AG09309 (cell line): Measurements from ENCODE around the gene MARCO.
"Not testable (repeated sequence)": the region's sequence is repeated elsewhere in the genome, so short reads cannot be mapped to it uniquely, and the experiment has no call there.

ENCODE experiments used
- DNase-seq: peaks from one replicate; pipeline ENCODE4 v3.0.0-alpha.2; 2010; ENCODE audit warnings: low read depth
- H3K4me3 ChIP-seq: 2 replicates; pipeline ENCODE4 v1.5.1; 2011; ENCODE audit warnings: mild to moderate bottlenecking, low read depth, low read length, moderate library complexity; ENCODE audit not compliant: control insufficient read depth
- TF ChIP-seq, protein P1 (sequence below): IDR thresholded peaks from 2 replicates; pipeline ENCODE4 v1.5.1; 2011; ENCODE audit warnings: mild to moderate bottlenecking, low read depth, low read length, inconsistent platforms; ENCODE audit not compliant: insufficient read depth, control insufficient read depth; ENCODE audit errors: missing control alignments

Gene MARCO

DNA sequence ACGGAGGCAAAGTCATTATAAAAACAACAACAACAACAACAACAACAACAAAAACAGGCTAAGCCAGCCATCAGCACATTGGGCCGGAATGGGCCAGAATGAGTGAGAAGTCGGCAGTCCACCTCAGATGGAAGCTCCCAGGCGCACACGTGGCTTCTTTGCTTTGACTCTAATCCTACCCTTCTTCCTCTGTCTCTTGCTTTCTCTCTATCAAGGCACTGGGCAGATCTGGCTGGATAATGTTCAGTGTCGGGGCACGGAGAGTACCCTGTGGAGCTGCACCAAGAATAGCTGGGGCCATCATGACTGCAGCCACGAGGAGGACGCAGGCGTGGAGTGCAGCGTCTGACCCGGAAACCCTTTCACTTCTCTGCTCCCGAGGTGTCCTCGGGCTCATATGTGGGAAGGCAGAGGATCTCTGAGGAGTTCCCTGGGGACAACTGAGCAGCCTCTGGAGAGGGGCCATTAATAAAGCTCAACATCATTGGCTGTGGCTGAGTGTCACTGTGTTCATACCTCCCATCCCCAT, 52.2 kb downstream of the MARCO start:
- no peak overlapping the region for H3K4me3 ChIP-seq
- DNase-seq = no peak
- TF ChIP-seq, protein P1, sequence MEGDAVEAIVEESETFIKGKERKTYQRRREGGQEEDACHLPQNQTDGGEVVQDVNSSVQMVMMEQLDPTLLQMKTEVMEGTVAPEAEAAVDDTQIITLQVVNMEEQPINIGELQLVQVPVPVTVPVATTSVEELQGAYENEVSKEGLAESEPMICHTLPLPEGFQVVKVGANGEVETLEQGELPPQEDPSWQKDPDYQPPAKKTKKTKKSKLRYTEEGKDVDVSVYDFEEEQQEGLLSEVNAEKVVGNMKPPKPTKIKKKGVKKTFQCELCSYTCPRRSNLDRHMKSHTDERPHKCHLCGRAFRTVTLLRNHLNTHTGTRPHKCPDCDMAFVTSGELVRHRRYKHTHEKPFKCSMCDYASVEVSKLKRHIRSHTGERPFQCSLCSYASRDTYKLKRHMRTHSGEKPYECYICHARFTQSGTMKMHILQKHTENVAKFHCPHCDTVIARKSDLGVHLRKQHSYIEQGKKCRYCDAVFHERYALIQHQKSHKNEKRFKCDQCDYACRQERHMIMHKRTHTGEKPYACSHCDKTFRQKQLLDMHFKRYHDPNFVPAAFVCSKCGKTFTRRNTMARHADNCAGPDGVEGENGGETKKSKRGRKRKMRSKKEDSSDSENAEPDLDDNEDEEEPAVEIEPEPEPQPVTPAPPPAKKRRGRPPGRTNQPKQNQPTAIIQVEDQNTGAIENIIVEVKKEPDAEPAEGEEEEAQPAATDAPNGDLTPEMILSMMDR = no peak

DNA sequence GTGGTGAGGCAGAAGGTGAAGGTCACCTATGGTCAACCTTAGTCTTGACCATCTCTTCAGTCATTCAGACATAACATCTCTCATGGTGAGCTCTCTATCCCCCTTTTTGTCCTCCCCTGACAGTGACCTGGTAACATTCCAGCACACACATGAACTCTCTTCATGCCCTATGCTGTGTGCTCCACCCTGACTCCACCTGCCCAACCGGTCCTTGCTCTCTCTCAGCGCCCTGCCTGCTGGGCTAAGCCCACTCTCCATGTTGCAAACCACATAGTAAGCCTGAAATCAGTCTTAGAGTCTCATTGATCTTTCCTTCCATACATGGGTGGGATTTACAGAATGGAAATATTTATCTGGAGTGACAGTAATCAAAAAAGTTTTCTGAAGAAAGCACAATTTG, 52.8 kb downstream of the MARCO start:
- no peak overlapping the region for H3K4me3 ChIP-seq
- no peak for DNase-seq
- TF ChIP-seq, protein P1 = no peak

DNA sequence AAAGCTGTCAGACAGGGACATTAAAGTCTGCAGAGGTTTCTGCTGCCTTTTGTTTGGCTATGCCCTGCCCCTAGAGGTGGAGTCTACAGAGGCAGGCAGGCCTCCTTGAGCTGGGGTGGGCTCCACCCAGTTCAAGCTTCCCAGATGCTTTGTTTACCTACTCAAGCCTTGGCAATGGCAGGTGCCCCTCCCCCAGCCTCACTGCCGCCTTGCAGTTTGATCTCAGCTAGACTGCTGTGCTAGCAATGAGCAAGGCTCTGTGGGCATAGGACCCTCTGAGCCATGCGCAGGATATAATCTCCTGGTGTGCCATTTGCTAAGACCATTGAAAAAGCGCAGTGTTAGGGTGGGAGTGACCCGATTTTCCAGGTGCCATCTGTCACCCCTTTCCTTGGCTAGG, 61.9 kb downstream of the MARCO start:
- H3K4me3 ChIP-seq, DNase-seq: not testable (repeated sequence)

DNA sequence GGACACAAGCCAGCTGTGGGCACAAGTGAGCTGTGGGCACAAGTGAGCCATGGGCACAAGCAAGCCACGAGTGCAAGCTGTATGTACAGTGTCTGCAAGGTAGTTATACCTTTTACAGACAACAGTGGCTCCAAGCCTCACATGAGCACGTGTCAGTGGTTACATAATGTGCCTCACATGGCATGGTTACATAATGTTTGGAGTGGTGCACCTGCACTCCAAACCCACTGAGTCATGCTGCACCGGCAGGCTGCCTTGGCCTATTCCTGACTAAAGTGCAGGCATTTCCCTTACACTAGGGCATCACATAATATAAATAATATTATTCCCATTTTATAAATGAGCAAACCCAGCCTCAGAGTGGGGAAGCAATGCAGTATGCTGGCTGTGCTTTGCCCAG, 62.6 kb downstream of the MARCO start:
- H3K4me3 ChIP-seq = no peak overlapping the region
- DNase-seq = no peak
- TF ChIP-seq, protein P1 = no peak

DNA sequence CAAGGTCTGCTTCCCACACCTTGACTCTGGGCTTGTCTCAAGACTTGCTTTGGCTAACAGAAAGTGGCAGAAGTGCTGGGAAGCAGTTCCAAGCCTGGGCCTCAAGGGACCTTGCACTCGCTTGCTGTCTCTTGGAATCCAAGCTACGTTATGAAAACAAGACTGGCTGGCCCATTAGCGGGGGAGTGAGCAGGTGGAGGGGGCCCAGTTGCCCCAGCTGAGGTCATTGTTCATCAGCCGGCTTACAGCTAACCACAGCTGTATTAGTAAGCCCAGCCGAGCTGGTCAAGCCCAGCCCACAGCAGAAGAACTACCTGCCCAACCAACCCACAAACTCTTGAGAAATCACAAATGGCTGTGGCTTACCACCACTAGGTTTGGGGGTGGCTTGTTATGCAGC, 63.1 kb downstream of the MARCO start:
- TF ChIP-seq, protein P1 = no peak
- H3K4me3 ChIP-seq = no peak overlapping the region
- no peak for DNase-seq

DNA sequence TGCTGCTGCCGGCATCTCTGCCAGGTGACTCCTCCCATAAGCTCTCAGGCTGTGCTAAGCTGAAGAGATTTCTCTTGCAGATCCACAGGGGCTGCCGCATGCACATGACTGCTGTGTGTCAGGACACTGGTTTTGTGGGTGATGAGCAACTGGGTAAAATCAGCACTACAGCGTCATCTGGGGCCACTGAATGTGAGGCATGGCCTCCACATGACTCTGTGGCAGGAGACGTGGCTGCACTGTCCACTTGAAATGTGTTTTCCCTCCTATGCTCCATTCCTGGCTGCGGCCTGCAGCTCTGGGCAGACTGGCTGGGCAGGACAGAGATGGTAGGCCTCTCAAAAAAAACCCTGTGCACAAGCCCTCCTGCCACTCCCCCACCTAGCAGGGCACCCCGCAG, 63.6 kb downstream of the MARCO start:
- DNase-seq = no peak
- TF ChIP-seq, protein P1 = no peak
- H3K4me3 ChIP-seq = no peak overlapping the region

DNA sequence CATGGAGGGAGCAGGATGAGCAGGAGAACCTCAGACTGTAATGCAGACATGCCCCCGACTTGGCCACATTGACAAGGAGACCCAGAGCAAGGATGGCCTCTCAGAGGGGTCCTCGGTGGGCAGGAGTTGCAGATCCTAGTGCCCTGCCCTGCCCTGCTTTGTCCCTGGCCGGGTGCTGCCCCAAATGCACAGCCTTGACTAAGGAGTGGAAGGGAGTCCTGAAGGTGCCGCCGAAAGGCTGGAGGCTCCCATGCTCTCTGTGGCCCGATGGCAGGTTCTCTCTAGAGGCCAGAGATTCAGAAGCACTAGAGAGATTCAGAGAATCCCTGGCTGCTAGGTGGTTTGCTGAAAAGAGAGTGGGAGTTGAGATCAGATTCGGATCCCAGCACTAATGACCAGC, 64.4 kb downstream of the MARCO start:
- no peak for DNase-seq

More for the DNA sequence above, 64.4 kb downstream of the MARCO start:
- TF ChIP-seq, protein P1 = no peak
- H3K4me3 ChIP-seq = no peak overlapping the region
